Forelimb muscle (tissue), 1 donor: Measurements from ENCODE around the gene MUC12. TPM values are rescaled to one million over a fixed set of nuclear protein-coding genes. Genes with fewer than 3 reads are reported as not detected.

Experiments
- DNase-seq: peaks from one replicate; pipeline ENCODE4 v3.0.0-alpha.2; 2013; ENCODE audit warnings: low read depth
- polyA plus RNA-seq: library from polyadenylated mRNA; unstranded; fragments of 120-200 nt; gene quantifications from one replicate; pipeline ENCODE4 v1.2.1, GENCODE V29; 2013; ENCODE audit not compliant: insufficient read length

The MUC12 gene
- polyA plus RNA-seq, 1 donor = 0.48 TPM

DNA sequence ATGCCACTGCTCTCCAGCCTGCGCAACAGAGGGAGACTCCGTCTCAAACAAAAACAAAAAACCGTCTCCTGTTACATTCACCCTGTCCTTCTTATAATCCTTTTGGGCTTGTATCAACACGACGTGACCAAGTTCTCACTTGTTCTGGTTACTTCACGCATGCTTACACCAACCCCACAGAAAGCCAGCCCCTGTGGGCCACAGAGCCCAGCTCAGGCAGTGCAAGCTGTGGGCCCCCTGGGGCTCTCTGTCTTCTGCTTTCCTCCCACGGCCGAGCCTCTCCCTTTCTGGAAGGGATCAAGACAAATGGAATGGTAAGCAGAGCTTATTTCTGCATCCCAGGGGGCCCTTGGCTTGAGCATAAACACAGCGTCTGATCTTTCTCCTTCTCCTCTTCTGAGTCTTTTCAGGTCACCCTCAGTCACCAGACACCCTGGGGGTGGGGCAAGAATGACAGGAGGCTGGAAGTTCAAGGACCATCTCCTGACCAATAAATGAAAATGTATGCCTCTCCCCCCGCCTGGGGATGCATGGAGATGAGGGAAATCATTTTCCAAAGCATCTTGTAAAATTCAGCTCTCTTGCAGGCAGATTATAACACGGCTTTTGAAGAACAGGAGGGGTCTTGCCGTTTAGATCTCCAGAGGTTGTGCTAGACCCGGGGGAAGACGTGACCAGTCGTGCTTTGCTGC lies 96.9 kb downstream of the MUC12 start:
- DNase-seq = no peak

DNA sequence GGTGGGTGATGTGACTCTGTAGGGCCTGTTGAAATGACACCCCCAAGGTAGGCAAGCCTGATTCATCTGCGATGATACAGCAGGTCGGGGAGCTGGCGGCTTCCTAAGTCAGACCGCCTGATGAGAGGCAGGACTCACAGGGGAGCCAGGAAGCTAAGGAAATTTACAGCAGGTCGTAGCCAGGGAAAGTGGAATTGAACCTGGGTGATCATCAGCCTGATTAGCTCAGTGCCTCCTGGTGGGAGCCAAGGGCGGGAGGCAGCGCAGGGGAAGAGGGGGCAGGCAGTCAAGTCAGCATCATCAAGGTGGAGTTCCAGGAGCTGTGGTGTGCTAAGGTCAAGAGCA lies 97.4 kb downstream of the MUC12 start:
- DNase-seq = no peak

DNA sequence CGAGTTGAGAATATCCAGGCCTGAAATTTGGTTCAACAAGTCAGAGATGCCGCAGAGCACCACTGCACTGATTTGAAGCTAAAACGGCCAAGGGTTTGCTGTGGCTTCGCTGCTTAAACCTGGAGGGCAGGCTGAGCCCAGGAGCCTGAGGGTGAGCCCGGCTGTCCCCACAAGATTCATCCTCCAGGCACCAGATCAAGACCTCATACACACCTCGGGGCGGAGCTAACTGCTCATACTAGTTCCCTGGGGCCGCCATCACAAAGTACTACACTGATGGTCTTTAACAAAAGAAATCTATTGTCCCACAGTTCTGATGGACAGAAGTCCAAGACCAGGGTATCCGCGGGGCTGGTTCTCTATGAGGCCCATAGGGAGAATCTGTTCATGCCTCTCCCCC lies 99.0 kb downstream of the MUC12 start:
- DNase-seq = no peak

Other genes with a start within 250 kb of the MUC12 start
- 0.18 TPM for gene EPO, start 249.1 kb upstream of the MUC12 start, polyA plus RNA-seq
- gene ZAN, start 236.0 kb upstream of the MUC12 start, polyA plus RNA-seq = not detected
- gene EPHB4, start 142.0 kb upstream of the MUC12 start, polyA plus RNA-seq = 38.8 TPM
- 20.7 TPM for gene SLC12A9, start 116.9 kb upstream of the MUC12 start, polyA plus RNA-seq
- gene TRIP6, start 102.2 kb upstream of the MUC12 start, polyA plus RNA-seq = 41.1 TPM
- 98.4 TPM for gene SRRT, start 94.5 kb upstream of the MUC12 start, polyA plus RNA-seq
- gene UFSP1, start 79.8 kb upstream of the MUC12 start, polyA plus RNA-seq = 2.0 TPM
- 67.1 TPM for gene ACHE, start 73.7 kb upstream of the MUC12 start, polyA plus RNA-seq
- 0.10 TPM for gene MUC3A, start 20.0 kb upstream of the MUC12 start, polyA plus RNA-seq
- not detected for gene MUC17, start 50.5 kb downstream of the MUC12 start, polyA plus RNA-seq
- gene TRIM56, start 115.9 kb downstream of the MUC12 start, polyA plus RNA-seq = 7.6 TPM
- gene SERPINE1, start 157.5 kb downstream of the MUC12 start, polyA plus RNA-seq = 5.6 TPM
- gene AP1S1, start 184.9 kb downstream of the MUC12 start, polyA plus RNA-seq = 17.7 TPM
- not detected for gene VGF, start 196.0 kb downstream of the MUC12 start, polyA plus RNA-seq
- gene NAT16, start 210.7 kb downstream of the MUC12 start, polyA plus RNA-seq = not detected
- not detected for gene MOGAT3, start 231.5 kb downstream of the MUC12 start, polyA plus RNA-seq
- 41.4 TPM for gene PLOD3, start 248.0 kb downstream of the MUC12 start, polyA plus RNA-seq
- 46.5 TPM for gene ZNHIT1, start 248.6 kb downstream of the MUC12 start, polyA plus RNA-seq